ENCODE results near the gene PDZD8.

DNA sequence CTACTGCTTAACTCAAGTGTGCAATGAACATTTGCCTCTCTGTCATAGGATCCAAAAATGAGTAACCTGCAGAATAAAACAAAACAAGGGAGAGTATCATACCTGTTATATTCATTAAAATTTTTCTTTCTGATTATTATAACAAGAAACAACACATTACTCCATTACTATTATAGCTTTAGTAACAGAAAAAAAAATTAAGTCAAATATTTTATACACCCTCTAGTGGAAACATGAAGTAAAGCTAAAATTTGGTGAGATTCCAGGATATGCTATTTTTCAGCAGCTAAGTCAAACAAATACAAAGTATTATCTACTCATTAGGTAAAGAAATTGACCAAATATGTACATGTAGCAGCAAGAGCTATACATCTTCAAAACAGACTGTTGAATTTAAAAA, 56.3 kb downstream of the PDZD8 start:
- TF ChIP-seq POLR2A (IDR thresholded peaks at IDR 0.05), result no peak
- TF ChIP-seq, protein P1, sequence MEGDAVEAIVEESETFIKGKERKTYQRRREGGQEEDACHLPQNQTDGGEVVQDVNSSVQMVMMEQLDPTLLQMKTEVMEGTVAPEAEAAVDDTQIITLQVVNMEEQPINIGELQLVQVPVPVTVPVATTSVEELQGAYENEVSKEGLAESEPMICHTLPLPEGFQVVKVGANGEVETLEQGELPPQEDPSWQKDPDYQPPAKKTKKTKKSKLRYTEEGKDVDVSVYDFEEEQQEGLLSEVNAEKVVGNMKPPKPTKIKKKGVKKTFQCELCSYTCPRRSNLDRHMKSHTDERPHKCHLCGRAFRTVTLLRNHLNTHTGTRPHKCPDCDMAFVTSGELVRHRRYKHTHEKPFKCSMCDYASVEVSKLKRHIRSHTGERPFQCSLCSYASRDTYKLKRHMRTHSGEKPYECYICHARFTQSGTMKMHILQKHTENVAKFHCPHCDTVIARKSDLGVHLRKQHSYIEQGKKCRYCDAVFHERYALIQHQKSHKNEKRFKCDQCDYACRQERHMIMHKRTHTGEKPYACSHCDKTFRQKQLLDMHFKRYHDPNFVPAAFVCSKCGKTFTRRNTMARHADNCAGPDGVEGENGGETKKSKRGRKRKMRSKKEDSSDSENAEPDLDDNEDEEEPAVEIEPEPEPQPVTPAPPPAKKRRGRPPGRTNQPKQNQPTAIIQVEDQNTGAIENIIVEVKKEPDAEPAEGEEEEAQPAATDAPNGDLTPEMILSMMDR (IDR thresholded peaks at IDR 0.05 in 4 of 5, conservative IDR thresholded peaks at IDR 0.05 in 1 of 5), result no peak
